ENCODE measurements around the gene ZNF341. TPM values are rescaled to one million over a fixed set of nuclear protein-coding genes. Genes with fewer than 3 reads are reported as not detected.

Gene ZNF341
- total and polyA plus RNA-seq, 9 of the 15 experiments (the other 6 are each of a cell fraction or from before 2014, with no cell fraction given): 0.08 to 2.6 (median 1.0) TPM

GRCh38 chr20:33781133-33781532 is 49.3 kb downstream of the ZNF341 start:
- in situ Hi-C loops (cut with MboI) (no loop called here), intact Hi-C loops (cut with micrococcal nuclease) (no loop called here)
- ChIA-PET POLR2A (interaction anchor here (0.6 kb wide), 1 partner anchor 1370 kb away, joined by 3 read pairs; no protein-coding TSS in a partner anchor), CTCF (ENCODE audit: low intra/inter-chr PET ratio) (no interaction called here)
- no peak for DNase-seq (ENCODE audit: extremely low read depth in 1 of 4, low spot score in 3 of 4)
- H3K27me3 ChIP-seq (ENCODE audit: control insufficient read depth in 2 of 2, insufficient read depth in 2 of 2, low read length in 2 of 2): no peaks in the 10 kb centered on the region
- 66% methylated on average over 4 of the region's 4 CpGs for WGBS (ENCODE audit: insufficient coverage, low coverage, missing lambda C conversion rate)
- no peaks in the 10 kb centered on the region for H4K20me1 ChIP-seq (replicated peaks; ENCODE audit: control insufficient read depth, insufficient read depth, low read length)
- no peaks in the 10 kb centered on the region for H3K79me2 ChIP-seq (ENCODE audit: control insufficient read depth, insufficient read depth, low read length)
- H3K4me1 ChIP-seq (replicated peaks in 1 of 2; ENCODE audit: control insufficient read depth in 2 of 2, insufficient read depth in 2 of 2, low read length in 2 of 2): peaks cover 4 to 6% of the 10 kb centered on the region in 2 experiments; a peak in 4 of 5 replicates
- H3K36me3 ChIP-seq (ENCODE audit: control insufficient read depth, insufficient read depth, low read length): no peaks in the 10 kb centered on the region
- no peak overlapping the region for H3K4me3 ChIP-seq
- FAIRE-seq: no peak
- H3K9me3 ChIP-seq (replicated peaks; ENCODE audit: control insufficient read depth, insufficient read depth, low read depth, low read length): no peaks in the 10 kb centered on the region
- H2AFZ ChIP-seq (ENCODE audit: low read depth, low read length): no peak overlapping the region
- peaks cover 3% of the 10 kb centered on the region for H3K9me1 ChIP-seq (ENCODE audit: control insufficient read depth, insufficient read depth, low read length)
- no peak overlapping the region for H3K9ac ChIP-seq (ENCODE audit: insufficient read depth in 1 of 2, low read depth in 2 of 2, low read length in 2 of 2)
- H3K27ac ChIP-seq (ENCODE audit: extremely low read depth, low read depth, low read length): no peak overlapping the region
- H3K4me2 ChIP-seq (ENCODE audit: insufficient read depth, low read length): no peak overlapping the region
- ATAC-seq: no peak
- BruUV-seq (replicated peaks): no TSS peak
- no peak for TF ChIP-seq STAG1 (CRISPR knock-in tag; IDR thresholded peaks at IDR 0.05; ENCODE audit: borderline replicate concordance)
- TF ChIP-seq, protein P1, sequence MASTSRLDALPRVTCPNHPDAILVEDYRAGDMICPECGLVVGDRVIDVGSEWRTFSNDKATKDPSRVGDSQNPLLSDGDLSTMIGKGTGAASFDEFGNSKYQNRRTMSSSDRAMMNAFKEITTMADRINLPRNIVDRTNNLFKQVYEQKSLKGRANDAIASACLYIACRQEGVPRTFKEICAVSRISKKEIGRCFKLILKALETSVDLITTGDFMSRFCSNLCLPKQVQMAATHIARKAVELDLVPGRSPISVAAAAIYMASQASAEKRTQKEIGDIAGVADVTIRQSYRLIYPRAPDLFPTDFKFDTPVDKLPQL (IDR thresholded peaks at IDR 0.05; ENCODE audit: extremely low read depth, insufficient read length): no peak
- no peak for TF ChIP-seq RBM34 (IDR thresholded peaks at IDR 0.05; ENCODE audit: borderline replicate concordance, insufficient read depth, low read length)
- no peak for TF ChIP-seq RFX5 (IDR thresholded peaks at IDR 0.05; ENCODE audit: low read depth, low read length)
- TF ChIP-seq ZNF134 (CRISPR knock-in tag; conservative IDR thresholded peaks at IDR 0.05): no peak
- TF ChIP-seq TCF7 (IDR thresholded peaks at IDR 0.05; ENCODE audit: borderline replicate concordance): no peak
- TF ChIP-seq, protein P2, sequence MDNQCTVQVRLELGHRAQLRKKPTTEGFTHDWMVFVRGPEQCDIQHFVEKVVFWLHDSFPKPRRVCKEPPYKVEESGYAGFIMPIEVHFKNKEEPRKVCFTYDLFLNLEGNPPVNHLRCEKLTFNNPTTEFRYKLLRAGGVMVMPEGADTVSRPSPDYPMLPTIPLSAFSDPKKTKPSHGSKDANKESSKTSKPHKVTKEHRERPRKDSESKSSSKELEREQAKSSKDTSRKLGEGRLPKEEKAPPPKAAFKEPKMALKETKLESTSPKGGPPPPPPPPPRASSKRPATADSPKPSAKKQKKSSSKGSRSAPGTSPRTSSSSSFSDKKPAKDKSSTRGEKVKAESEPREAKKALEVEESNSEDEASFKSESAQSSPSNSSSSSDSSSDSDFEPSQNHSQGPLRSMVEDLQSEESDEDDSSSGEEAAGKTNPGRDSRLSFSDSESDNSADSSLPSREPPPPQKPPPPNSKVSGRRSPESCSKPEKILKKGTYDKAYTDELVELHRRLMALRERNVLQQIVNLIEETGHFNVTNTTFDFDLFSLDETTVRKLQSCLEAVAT (IDR thresholded peaks at IDR 0.05): no peak
- TF ChIP-seq, protein P3, sequence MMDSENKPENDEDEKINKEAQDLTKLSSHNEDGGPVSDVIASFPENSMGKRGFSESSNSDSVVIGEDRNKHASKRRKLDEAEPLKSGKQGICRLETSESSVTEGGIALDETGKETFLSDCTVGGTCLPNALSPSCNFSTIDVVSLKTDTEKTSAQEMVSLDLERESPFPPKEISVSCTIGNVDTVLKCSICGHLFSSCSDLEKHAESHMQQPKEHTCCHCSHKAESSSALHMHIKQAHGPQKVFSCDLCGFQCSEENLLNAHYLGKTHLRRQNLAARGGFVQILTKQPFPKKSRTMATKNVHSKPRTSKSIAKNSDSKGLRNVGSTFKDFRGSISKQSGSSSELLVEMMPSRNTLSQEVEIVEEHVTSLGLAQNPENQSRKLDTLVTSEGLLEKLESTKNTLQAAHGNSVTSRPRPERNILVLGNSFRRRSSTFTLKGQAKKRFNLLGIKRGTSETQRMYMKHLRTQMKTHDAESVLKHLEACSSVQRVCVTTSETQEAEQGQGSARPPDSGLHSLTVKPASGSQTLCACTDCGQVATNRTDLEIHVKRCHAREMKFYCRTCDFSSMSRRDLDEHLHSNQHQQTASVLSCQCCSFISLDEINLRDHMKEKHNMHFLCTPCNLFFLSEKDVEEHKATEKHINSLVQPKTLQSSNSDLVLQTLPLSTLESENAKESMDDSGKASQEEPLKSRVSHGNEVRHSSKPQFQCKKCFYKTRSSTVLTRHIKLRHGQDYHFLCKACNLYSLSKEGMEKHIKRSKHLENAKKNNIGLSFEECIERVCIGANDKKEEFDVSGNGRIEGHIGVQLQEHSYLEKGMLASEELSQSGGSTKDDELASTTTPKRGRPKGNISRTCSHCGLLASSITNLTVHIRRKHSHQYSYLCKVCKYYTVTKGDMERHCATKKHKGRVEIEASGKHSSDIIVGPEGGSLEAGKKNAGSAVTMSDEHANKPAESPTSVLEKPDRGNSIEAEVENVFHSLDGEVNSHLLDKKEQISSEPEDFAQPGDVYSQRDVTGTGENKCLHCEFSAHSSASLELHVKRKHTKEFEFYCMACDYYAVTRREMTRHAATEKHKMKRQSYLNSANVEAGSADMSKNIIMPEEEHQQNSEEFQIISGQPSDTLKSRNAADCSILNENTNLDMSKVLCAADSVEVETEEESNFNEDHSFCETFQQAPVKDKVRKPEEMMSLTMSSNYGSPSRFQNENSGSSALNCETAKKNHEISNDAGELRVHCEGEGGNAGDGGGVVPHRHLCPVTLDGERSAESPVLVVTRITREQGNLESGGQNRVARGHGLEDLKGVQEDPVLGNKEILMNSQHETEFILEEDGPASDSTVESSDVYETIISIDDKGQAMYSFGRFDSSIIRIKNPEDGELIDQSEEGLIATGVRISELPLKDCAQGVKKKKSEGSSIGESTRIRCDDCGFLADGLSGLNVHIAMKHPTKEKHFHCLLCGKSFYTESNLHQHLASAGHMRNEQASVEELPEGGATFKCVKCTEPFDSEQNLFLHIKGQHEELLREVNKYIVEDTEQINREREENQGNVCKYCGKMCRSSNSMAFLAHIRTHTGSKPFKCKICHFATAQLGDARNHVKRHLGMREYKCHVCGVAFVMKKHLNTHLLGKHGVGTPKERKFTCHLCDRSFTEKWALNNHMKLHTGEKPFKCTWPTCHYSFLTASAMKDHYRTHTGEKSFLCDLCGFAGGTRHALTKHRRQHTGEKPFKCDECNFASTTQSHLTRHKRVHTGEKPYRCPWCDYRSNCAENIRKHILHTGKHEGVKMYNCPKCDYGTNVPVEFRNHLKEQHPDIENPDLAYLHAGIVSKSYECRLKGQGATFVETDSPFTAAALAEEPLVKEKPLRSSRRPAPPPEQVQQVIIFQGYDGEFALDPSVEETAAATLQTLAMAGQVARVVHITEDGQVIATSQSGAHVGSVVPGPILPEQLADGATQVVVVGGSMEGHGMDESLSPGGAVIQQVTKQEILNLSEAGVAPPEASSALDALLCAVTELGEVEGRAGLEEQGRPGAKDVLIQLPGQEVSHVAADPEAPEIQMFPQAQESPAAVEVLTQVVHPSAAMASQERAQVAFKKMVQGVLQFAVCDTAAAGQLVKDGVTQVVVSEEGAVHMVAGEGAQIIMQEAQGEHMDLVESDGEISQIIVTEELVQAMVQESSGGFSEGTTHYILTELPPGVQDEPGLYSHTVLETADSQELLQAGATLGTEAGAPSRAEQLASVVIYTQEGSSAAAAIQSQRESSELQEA (IDR thresholded peaks at IDR 0.05; ENCODE audit: low read depth): no peak
- TF ChIP-seq TBP (optimal IDR thresholded peaks at IDR 0.05; ENCODE audit: low read depth, low read length): no peak
- TF ChIP-seq MAFF (IDR thresholded peaks at IDR 0.05; ENCODE audit: low read length): no peak
- no peak for TF ChIP-seq ZNF764 (CRISPR knock-in tag; IDR thresholded peaks at IDR 0.05; ENCODE audit: low read depth)
- TF ChIP-seq BMI1 (IDR thresholded peaks at IDR 0.05; ENCODE audit: low read length): no peak

Data from K562 (cell line).